Umbilical cord (tissue), 2 donors: ENCODE data around the gene ANLN. TPM values are rescaled to one million over a fixed set of nuclear protein-coding genes. Genes with fewer than 3 reads are reported as not detected.
"Not testable (repeated sequence)": the region's sequence is repeated elsewhere in the genome, so short reads cannot be mapped to it uniquely, and the experiment has no call there.

ENCODE experiments used
- DNase-seq: peaks from one replicate; pipeline ENCODE4 v3.0.0-alpha.2; 2015; ENCODE audit warnings: low spot score
- total RNA-seq: library from RNA; depleted of rRNA; stranded (reverse); fragments of >200 nt; gene quantifications from one replicate; pipeline ENCODE4 v1.2.3, GENCODE V29; 2014; ENCODE audit warnings: low replicate concordance; ENCODE audit not compliant: insufficient read depth

Gene ANLN
- total RNA-seq, 1 donor from 2014 or later: 31.1 TPM

GRCh38 chr7:36466001-36466400, 76.3 kb downstream of the ANLN start:
- DNase-seq: not testable (repeated sequence)

GRCh38 chr7:36468370-36469101, 78.9 kb downstream of the ANLN start:
- DNase-seq: no peak

GRCh38 chr7:36469236-36469635, 79.6 kb downstream of the ANLN start:
- no peak for DNase-seq

GRCh38 chr7:36472141-36472729, 82.6 kb downstream of the ANLN start:
- no peak for DNase-seq

GRCh38 chr7:36473454-36474282, 84.0 kb downstream of the ANLN start:
- peak; percentile 17 for DNase-seq

- DNase-seq: no peak
These were observed 84.8 kb downstream of the ANLN start for GRCh38 chr7:36474283-36475010.

- no peak for DNase-seq
These were observed 85.3 kb downstream of the ANLN start for GRCh38 chr7:36475011-36475342.

GRCh38 chr7:36475381-36475780, 85.7 kb downstream of the ANLN start:
- DNase-seq: no peak

- no peak for DNase-seq
These were observed 89.1 kb downstream of the ANLN start for GRCh38 chr7:36478745-36479144.

GRCh38 chr7:36483853-36484252, 94.2 kb downstream of the ANLN start:
- DNase-seq: not testable (repeated sequence)

GRCh38 chr7:36484265-36484664, 94.6 kb downstream of the ANLN start:
- DNase-seq: no peak

GRCh38 chr7:36486336-36486735, 96.7 kb downstream of the ANLN start:
- no peak for DNase-seq

- DNase-seq: peak; percentile 68
These were observed 98.2 kb downstream of the ANLN start for GRCh38 chr7:36487756-36488336.

- DNase-seq: not testable (repeated sequence)
These were observed 99.0 kb downstream of the ANLN start for GRCh38 chr7:36488672-36489071.

- no peak for DNase-seq
These were observed 100.8 kb downstream of the ANLN start for GRCh38 chr7:36490419-36490830.

- DNase-seq: no peak
These were observed 101.7 kb downstream of the ANLN start for GRCh38 chr7:36491317-36491716.

GRCh38 chr7:36496576-36496975, 106.9 kb downstream of the ANLN start:
- no peak for DNase-seq

GRCh38 chr7:36497176-36497575, 107.5 kb downstream of the ANLN start:
- not testable (repeated sequence) for DNase-seq

- DNase-seq: no peak
These were observed 108.1 kb downstream of the ANLN start for GRCh38 chr7:36497775-36498174.
